Measurements from ENCODE around the gene PSMC3IP.
A peak's percentile ranks its signal among the peaks of the same experiment; 100 is the strongest.
"Not testable (repeated sequence)": the region's sequence is repeated elsewhere in the genome, so short reads cannot be mapped to it uniquely, and the experiment has no call there.

Gene PSMC3IP

DNA sequence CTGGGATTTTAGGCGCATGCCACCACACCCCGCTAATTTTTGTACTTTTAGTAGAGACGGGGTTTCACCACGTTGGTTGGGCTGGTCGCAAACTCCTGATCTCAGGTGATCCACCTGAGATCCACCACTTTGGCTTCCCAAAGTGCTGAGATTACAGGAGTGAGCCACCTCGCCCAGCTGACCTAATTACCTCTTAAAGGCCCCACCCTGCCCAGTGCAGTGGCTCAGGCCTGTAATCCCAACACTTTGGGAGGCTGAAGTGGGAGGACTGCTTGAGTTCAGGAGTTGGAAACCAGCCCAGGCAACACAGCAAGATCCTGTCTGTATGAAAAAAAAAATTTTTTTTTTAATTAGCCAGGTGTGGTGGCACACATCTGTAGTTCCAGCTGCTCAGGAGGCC lies 18.5 kb downstream of the PSMC3IP start (continued):
- TF ChIP-seq, protein P1, sequence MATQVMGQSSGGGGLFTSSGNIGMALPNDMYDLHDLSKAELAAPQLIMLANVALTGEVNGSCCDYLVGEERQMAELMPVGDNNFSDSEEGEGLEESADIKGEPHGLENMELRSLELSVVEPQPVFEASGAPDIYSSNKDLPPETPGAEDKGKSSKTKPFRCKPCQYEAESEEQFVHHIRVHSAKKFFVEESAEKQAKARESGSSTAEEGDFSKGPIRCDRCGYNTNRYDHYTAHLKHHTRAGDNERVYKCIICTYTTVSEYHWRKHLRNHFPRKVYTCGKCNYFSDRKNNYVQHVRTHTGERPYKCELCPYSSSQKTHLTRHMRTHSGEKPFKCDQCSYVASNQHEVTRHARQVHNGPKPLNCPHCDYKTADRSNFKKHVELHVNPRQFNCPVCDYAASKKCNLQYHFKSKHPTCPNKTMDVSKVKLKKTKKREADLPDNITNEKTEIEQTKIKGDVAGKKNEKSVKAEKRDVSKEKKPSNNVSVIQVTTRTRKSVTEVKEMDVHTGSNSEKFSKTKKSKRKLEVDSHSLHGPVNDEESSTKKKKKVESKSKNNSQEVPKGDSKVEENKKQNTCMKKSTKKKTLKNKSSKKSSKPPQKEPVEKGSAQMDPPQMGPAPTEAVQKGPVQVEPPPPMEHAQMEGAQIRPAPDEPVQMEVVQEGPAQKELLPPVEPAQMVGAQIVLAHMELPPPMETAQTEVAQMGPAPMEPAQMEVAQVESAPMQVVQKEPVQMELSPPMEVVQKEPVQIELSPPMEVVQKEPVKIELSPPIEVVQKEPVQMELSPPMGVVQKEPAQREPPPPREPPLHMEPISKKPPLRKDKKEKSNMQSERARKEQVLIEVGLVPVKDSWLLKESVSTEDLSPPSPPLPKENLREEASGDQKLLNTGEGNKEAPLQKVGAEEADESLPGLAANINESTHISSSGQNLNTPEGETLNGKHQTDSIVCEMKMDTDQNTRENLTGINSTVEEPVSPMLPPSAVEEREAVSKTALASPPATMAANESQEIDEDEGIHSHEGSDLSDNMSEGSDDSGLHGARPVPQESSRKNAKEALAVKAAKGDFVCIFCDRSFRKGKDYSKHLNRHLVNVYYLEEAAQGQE (tag by site-specific recombination; IDR thresholded peaks at IDR 0.05), result no peak
- TF ChIP-seq ZFP3 (tag by site-specific recombination; IDR thresholded peaks at IDR 0.05; ENCODE audit: low read depth), result no peak
- TF ChIP-seq ELK4 (IDR thresholded peaks at IDR 0.05; ENCODE audit: borderline replicate concordance, low read depth, low read length), result no peak
- TF ChIP-seq ZNF670 (tag by site-specific recombination; IDR thresholded peaks at IDR 0.05; ENCODE audit: low read depth), result no peak
- peak; percentile 41; the same call in 1 of the 2 replicates for TF ChIP-seq ZNF362 (tag by site-specific recombination; IDR thresholded peaks at IDR 0.05)
- no peak for TF ChIP-seq ZNF302 (tag by site-specific recombination; IDR thresholded peaks at IDR 0.05; ENCODE audit: low read depth)
- TF ChIP-seq, protein P2, sequence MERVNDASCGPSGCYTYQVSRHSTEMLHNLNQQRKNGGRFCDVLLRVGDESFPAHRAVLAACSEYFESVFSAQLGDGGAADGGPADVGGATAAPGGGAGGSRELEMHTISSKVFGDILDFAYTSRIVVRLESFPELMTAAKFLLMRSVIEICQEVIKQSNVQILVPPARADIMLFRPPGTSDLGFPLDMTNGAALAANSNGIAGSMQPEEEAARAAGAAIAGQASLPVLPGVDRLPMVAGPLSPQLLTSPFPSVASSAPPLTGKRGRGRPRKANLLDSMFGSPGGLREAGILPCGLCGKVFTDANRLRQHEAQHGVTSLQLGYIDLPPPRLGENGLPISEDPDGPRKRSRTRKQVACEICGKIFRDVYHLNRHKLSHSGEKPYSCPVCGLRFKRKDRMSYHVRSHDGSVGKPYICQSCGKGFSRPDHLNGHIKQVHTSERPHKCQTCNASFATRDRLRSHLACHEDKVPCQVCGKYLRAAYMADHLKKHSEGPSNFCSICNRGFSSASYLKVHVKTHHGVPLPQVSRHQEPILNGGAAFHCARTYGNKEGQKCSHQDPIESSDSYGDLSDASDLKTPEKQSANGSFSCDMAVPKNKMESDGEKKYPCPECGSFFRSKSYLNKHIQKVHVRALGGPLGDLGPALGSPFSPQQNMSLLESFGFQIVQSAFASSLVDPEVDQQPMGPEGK (tag by site-specific recombination; IDR thresholded peaks at IDR 0.05), result 0 out of 2 replicates have a peak, but pooled peaks have one; percentile 24
- no peak for TF ChIP-seq ZNF2 (tag by site-specific recombination; IDR thresholded peaks at IDR 0.05)
- TF ChIP-seq SCRT2 (tag by site-specific recombination; IDR thresholded peaks at IDR 0.05), result no peak

DNA sequence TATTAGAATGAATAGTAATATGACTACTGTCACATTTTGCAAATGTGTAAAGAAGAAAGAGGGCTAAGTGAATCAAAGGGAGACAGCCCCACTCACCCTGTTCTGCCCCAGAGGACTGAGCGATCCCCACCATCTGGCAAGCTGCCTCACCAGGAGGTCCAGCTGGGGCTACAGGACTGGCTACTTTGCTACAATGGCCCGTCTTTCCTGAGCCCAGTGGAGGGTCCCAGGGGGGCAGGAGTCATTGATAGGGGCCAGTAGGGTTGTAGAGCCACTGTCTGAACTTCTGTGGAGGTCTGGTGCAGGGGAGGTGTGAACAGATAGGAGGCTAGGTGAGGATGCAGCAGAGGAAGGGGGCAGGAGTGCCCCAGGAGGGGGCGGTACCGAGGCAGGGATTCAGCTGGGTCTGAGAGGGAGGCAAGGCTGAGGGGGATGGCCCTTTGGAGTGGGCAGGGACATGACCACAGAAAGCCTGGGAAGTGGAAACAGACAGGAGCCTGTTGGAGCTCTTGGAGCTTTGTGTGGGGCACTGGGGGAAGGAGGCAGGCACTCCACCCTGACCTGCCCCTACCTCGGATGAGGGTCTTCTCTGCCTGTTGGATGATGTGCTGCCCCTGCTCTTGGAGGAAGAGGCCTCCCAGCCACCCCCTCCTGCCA lies 21.4 kb downstream of the PSMC3IP start:
- POLR2A ChIA-PET, result interaction anchor here (0.7 kb wide), 1 partner anchor 229 kb away, joined by 3 read pairs; no protein-coding TSS in a partner anchor
- not testable (repeated sequence) for H3K4me3 ChIP-seq (ENCODE audit: low read depth, low read length); H3K9me3 ChIP-seq (ENCODE audit: control insufficient read depth, insufficient read depth, low read depth, low read length); H3K4me1 ChIP-seq (ENCODE audit: control insufficient read depth, insufficient read depth, low read length); H3K27ac ChIP-seq (ENCODE audit: extremely low read depth, low read depth, low read length); H3K36me3 ChIP-seq (ENCODE audit: control insufficient read depth in 2 of 2, insufficient read depth in 1 of 2, low read length in 2 of 2)
- CTCF ChIA-PET, result interaction anchor here (1.6 kb wide), 1 partner anchor 22 kb away, joined by 7 read pairs; the partner anchor contains the start of gene PSMC3IP
- TF ChIP-seq SP2 (tag by site-specific recombination; IDR thresholded peaks at IDR 0.05), result peak; percentile 23; the same call in 1 of the 2 replicates

- H3K4me1 ChIP-seq (ENCODE audit: control insufficient read depth, insufficient read depth, low read length), result peaks cover 5% of the 10 kb centered on the region; the same call in 1 of the 2 replicates
- CTCF ChIA-PET, result interaction anchor here (0.7 to 1.6 kb wide), 8 partner anchors 8 to 390 kb away, joined by 3 to 8 read pairs (median 3); partner anchors contain the start of genes MLX, NAGLU and PSMC3IP
- no peaks in the 10 kb centered on the region for H3K9me3 ChIP-seq (ENCODE audit: control insufficient read depth, insufficient read depth, low read depth, low read length)
- H3K27ac ChIP-seq (ENCODE audit: extremely low read depth, low read depth, low read length), result peak overlapping the region; percentile 95
- POLR2A ChIA-PET, result interaction anchor here (0.7 to 2.4 kb wide), 13 partner anchors 8 to 280 kb away, joined by 3 to 16 read pairs (median 5); partner anchors contain the start of genes CAVIN1, MLX, NAGLU and PSMC3IP
- peak overlapping the region; percentile 68 for H3K4me3 ChIP-seq (ENCODE audit: low read depth, low read length)
- TF ChIP-seq ZNF121 (tag by site-specific recombination; IDR thresholded peaks at IDR 0.05), result peak; percentile 92
- 0 out of 2 replicates have a peak, but pooled peaks have one; percentile 39 for TF ChIP-seq ZNF335 (tag by site-specific recombination; conservative IDR thresholded peaks at IDR 0.05)
- peak; percentile 72; the same call in 1 of the 2 replicates for TF ChIP-seq ZNF18 (tag by site-specific recombination; IDR thresholded peaks at IDR 0.05)
- no peak for TF ChIP-seq HOXA7 (CRISPR knock-in tag; IDR thresholded peaks at IDR 0.05; ENCODE audit: borderline replicate concordance)
- TF ChIP-seq ZSCAN18 (tag by site-specific recombination; IDR thresholded peaks at IDR 0.05), result no peak
- TF ChIP-seq ZNF664 (tag by site-specific recombination; IDR thresholded peaks at IDR 0.05), result no peak
- no peak for TF ChIP-seq ZNF2 (tag by site-specific recombination; IDR thresholded peaks at IDR 0.05)
- TF ChIP-seq ZBTB17 (tag by site-specific recombination; IDR thresholded peaks at IDR 0.05), result 0 out of 2 replicates have a peak, but pooled peaks have one; percentile 47
- TF ChIP-seq TRIM28 (IDR thresholded peaks at IDR 0.05; ENCODE audit: borderline replicate concordance, low read length), result no peak
- TF ChIP-seq MZF1 (tag by site-specific recombination; IDR thresholded peaks at IDR 0.05; ENCODE audit: borderline replicate concordance), result no peak
- peaks cover 0 to 4% of the 10 kb centered on the region in 2 experiments; a peak in 2 of 3 replicates for H3K36me3 ChIP-seq (ENCODE audit: control insufficient read depth in 2 of 2, insufficient read depth in 1 of 2, low read length in 2 of 2)
Observed at GRCh38 chr17:42555122-42555622, 22.4 kb downstream of the PSMC3IP start.
